AG08395 (cell line): ENCODE measurements around the gene CCL20.
A peak's percentile ranks its signal among the peaks of the same experiment; 100 is the strongest.
"Not testable (repeated sequence)": the region's sequence is repeated elsewhere in the genome, so short reads cannot be mapped to it uniquely, and the experiment has no call there.

Experiments
- DNase-seq: peaks from one replicate; pipeline ENCODE4 v3.0.0; 2012; ENCODE audit warnings: mixed read lengths, low spot score

CCL20 gene

DNA sequence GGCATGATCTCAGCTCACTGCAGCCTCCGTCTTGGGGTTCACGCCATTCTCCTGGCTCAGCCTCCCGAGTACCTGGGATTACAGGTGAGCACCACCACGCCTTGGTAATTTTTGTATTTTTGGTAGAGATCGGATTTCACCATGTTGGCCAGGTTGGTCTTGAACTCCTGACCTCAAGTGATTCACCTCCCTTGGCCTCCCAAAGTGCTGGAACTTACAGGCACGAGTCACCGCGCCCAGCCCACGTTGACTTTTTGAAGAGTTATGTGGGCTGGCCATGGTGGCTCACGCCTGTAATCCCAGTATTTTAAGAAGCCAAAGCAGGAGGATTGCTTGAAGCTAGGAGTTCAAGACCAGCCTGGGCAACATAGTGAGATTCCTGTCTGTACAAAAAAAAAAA, 20.8 kb downstream of the CCL20 start:
- no peak for DNase-seq

DNA sequence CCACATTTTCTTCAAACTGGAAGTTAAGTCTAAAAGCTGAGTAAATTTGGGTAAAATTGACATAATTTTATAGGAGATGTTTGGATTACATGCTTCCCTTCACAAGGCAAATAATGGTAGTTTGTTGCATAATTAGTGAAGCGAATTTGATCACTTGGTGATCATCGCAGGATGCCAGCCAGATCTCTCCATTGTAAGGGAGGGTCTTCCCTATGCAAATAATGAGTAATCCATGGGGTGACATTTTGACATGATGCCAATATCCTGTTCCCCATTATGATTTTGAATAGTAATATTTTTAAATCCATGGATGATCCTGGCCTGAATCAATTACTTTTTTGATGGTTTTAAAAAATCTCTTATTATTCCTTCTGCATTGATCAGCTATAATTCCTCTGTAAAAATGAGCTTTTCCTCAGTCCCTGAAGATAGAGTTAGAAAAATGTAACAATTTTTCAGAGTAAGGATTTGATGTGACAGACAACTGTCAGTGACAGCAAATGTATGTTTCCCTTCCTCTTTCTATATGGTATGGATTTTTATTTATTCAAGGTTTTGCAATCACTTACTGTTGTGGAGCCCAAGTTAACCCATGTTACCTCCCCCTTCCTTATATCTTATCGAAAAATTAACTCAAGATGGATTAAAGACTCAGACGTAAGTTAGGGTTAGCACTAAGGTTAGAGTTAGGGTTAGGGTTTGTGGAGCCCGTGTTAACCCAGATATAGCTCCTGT, 21.4 kb downstream of the CCL20 start:
- no peak for DNase-seq

DNA sequence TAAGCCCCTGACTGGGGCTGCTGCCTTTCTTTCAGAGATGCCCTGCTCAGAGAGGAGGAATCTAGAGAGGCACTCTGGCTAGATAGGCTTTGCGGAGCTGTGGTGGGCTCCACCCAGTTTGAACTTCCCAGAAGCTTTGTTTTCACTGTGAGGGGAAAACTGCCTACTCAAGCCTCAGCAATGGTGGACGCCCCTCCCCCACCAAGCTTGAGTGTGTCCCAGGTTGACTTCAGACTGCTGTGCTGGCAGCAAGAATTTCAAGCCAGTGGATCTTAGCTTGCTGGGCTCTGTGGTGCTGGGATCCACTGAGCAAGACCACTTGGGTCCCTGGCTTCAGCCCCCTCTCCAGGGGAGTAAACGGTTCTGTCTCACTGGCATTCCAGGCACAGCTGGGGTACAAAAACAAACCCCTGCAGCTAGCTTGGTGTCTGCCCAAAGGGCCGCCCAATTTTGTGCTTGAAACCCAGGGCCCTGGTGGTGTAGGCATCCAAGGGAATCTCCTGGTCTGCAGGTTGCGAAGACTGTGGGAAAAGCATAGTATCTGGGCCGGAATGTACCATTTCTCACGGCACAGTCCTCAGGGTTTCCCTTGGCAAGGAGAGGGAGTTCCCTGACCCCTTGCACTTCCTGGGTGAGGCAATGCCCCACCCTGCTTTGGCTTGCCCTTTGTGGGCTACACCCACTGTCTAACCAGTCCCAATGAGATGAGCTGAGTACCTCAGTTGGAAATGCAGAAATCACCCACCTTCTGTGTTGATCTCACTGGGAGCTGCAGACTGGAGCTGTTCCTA, 25.9 kb downstream of the CCL20 start:
- not testable (repeated sequence) for DNase-seq

DNA sequence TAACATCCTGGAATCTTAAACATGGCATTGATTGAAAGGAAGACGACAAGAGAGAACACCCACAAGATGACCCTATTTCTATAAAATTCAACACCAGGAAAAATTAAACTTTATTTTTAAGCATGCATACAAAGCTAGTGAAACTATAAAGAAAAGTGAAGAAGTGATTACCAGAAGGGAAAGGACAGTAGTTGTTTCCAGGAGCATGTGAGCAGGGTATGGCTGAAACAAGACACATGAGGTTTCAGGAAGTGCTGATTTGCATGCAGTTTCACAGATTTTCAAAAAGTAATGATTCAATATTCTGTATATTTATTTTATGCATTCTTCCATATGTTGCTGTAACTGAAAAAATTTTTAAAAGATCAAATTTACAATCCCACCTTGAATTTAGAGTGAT, 33.2 kb downstream of the CCL20 start:
- no peak for DNase-seq

DNA sequence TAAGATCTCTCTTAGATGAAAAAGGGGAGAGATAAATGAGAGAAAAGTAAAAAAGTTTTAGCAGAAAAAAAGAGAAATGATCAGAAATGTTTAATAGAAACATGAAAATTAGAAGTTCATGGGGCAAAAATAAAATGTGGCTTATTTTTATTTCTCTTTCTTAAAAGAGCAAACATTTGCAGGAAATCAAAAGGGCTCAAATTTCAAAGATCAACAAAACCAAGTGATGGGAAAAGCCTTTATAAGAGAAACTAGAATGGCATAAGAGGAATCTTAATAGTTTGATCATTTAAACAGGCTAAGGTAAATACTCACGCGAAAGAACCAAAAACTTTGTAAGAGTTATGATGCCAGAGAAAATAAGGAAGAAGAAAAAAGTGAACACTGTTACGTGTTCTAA, 34.5 kb downstream of the CCL20 start:
- no peak for DNase-seq

DNA sequence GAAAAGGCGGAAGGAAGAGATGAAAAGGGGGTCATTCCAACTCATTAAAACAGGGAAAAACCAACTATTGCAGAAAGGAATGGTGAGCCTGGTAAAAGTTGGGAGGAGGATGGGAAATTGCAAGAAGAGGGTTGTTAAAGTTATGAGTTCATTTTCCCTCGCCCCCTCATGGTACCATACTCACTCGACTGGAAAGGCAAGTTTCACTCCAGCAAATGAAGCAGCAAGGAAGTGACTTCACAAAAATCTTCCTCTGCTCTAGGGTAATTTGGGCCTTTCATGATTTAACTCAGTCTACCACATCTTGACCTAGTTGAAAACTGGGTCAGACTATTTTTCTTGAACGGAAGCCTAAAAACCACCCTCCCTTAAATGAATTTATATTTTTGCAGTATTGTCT, 34.9 kb downstream of the CCL20 start:
- no peak for DNase-seq

DNA sequence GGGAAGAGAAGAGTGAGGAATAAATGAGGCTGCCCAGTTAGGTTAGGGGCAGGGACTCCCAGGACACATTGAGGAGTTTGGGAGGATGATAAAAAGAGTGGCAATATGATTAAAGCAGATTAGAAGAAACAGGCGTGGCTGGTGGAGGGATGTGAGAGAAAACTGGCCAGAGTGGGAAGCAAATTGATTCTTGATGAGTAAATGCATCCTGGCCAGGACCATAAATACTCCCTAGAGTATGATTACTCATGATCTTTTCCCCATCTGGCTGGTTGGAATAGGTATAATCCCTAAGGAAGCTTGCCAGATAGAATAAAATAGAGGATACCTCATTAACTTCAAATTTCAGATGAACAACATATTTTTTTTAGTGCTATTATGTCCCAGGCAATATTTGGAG, 36.3 kb downstream of the CCL20 start:
- DNase-seq: peak; percentile 68

DNA sequence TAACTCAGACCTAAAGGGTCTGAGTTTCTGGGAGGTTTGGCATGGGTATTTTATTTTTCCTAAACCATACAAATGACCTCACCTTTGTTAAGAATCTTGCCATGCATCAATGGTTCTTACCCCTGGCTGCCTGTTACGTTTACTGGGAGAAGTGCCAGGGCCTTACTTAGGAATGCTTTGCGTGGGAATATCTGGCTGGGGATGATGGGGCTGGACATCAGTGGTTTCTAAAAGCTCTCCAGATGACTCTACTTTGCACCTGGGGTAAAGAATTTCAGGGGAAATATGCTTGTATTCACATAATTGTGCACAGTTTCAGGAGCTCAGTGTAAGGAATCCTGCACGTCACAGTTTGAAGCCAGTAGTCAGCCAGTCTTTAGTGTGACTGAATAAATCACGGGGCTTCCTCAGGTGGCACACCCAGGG, 39.6 kb downstream of the CCL20 start:
- DNase-seq: peak; percentile 31

DNA sequence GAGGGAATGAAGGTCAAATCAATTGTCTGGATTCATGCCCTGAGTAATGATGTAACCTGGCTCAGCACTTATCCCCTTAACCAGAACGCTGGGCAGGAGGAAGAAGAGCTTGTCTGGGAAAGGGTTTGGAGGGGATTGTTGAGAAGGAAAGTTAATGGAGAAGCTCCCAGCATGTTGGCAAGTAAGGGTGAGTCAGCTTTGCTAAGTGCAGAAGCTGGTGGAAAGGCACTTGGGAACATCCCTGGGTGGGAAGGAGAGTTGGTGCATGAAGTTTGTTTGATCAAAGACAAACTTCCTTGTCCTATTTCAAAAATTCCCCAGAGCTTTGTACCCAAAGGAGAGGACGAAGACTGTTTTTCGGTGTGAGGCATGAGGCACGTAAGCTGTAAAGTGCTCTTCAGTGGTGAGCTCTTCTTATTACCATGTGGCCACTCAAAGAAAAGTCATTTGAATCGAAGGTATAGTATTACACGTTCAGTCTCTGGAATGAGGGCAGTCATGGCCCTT, 40.2 kb downstream of the CCL20 start:
- DNase-seq: no peak

DNA sequence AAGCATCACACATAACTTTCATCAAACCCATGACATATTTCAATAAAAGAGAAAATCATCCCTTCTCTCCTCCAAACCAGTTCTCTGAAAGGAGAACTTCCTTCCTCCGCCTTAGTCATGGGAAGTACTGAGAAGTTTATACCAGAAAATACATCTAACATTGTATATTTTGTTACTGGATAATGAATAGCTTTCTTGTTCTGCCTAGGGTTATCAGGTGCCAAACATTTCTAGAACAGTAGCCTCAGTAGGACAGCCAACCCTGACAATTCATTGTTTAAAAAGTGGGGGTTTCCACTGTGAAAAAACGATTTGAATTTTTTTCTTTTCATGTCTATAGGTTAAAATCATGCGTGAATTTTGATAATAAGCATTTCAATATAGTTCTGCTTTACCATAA, 41.8 kb downstream of the CCL20 start:
- no peak for DNase-seq

DNA sequence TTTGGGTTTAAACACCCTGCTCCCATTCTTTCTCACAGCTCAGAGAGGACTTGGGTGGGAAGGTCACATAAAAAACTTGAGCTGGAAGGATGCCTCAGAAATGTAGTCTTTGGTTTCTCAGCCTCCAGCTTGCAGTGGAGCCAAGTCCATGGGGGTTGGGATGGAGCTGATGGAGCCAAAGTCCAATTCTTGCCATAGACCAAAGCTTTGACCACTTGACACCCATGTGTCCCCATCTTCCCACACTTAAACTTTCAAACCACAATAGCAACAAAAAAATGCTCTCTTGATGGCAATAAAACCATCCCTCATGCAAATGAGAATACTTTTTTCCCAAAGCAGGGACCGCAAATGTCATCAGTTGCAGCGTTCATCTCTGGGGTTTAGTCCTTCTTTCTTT, 43.1 kb downstream of the CCL20 start:
- DNase-seq: no peak

DNA sequence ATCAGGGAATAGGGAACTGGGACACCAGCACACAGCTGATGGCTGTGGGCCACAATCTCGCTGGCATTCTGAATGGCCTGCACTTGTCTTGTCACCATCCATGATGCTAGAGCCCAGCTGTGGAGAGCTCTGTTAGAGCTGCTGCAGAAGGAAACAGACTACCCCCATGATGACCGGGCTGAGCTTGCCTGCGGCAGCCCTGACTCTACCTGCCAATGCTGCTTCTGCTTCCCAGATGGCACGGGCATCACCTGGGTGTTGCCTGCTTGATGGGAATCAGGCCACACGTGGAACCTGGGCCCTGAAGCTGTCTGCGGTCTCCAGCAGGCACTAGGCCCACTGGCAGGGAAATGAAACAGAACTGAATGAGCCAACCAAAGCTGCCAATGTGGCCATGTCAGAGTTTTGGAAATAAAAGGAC, 46.6 kb downstream of the CCL20 start:
- DNase-seq: no peak

DNA sequence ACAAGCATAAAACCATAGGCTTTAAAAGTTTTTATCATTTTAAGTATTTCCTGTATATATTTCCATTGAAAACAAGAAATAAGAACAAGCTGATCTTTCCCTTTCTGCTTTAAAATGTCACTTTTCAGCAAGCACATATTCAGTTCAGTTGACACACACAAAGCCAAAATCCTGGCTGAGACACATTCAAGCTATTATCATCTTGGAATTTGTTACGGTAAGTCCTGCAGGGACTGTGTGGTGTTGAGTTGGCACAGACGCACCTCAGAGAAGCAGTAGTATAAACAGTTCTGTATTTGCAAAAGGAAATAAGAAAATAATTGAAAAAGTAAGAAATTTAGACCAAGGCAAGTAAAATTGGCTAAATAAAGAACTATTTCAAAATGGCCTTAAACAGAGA, 47.4 kb downstream of the CCL20 start:
- DNase-seq: no peak

DNA sequence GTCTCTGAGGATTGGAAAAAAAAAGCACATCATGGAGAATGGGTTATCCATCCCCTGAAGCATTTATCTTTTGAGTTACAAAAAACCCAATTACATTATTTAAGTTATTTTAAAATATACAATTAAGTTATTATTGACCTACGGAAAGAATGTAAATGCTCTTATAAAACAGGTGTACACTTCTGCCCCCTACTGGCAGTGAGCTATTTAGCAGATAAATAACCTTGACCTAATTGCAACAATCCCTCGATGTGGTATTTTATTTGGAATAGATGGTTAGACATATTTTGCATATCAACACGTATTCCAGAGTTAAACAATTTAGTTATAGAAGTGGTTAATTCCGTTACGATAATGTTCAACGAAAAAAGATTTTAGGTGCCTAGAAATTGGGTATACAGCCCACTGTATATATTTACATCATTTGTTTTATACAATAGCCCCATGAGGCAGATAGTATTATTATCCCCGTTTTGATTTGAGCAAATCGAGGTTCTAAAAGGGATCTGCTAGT, 48.6 kb downstream of the CCL20 start:
- no peak for DNase-seq

DNA sequence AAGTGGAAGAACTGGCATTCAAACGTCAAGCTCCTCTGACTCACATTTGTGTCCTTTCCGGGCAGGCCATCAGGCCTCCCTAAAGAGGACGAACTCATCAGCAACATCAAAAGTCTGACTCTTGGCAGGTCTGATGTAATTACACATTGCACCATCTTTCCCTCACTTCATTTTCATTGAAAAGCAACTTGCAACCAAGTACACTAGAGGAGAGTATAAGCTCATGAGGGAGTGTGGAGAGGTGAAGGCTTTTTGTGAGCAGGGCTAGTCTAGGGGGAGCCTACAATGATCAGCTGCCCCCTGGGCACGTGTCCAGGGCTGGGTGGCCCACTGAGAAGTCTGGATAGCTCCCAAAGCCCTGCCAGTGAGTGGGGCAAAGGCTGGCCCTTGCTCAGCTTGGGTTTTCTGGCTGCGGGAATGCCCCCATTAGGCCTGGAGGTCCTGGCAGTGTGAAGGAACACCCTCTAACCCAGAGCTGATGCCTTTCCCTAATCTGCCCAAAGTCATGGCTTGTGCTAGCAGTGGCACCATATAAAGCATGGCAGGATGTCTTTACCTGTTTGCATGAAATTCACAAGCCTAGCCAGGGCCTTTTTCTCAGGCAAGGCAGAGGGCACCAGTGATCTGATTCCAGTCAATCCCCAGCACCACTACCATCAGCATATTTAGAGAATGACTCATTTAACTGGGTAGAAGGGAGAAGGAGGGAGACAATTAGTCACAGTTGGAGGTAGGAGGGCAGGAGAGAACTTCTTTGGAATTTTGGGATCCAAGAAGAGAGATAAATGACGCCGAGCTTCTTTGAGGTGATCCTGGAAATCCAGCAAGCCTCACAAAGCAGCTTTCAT, 49.3 kb downstream of the CCL20 start:
- DNase-seq: peak; percentile 81

DNA sequence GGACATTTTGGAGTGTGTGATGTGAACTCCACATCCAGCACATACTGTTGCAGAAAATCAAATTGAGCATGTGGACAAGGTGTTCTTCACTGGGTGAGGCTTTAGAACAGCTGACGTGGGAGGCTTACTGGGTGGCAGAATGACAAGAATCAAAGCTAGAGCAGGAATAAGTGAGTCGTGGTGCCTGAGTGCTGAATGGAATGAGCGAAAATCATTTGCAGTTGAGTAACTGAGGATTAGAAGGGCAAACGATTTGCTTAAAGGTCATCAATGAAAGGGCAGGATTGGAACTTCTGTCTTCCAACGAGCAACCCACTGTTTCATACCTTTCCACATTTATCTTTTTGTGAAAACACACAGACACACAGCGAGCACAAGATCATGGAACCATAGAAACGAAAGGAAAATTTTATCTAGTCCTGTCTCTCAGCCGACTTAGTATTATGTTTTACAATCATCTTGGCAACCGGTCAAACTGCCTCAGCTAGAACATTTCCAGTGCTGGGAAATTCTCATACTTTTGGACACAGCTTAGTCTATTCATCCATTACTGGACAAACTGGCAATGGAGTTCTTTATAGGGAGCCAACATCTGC, 50.6 kb downstream of the CCL20 start:
- DNase-seq: no peak

DNA sequence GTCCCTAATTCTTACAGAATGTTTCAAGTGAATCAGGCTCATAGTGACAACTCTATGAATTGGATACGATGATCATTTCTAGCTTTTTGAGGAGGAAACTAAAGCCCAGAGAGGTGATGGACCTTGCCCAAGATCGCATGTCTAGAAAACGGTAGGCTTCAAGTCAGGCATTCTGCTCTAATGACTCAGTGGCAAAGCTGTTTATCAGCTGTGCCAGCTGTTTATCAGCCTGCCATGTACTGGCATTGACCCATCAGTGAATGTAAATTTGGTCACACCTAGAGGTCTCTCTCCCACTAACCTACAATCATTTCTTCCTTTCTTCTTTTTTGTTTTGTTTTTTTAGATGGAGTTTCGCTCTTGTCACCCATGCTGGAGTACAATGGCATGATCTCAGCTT, 51.6 kb downstream of the CCL20 start:
- DNase-seq: no peak
